Body of pancreas (tissue), 4 donors: ENCODE data around the gene CFAP61. TPM values are rescaled to one million over a fixed set of nuclear protein-coding genes. Genes with fewer than 3 reads are reported as not detected.
A peak's percentile ranks its signal among the peaks of the same experiment; 100 is the strongest.

Experiments
- ATAC-seq: fragments of 150-250 bp; one replicate; pipeline ENCODE4 v1.9.1; 2016
- DNase-seq, 4 donors: peaks; one replicate each; pipeline ENCODE4 v3.0.0-alpha.2; 2019
- H3K27ac ChIP-seq, 4 donors: fragments of 200-600 bp; sonication (generic); 1 replicate in 3 of 4; 2 replicates in 1 of 4; pipeline versions ENCODE4 v1.5.1 to v1.6.1; 2016 to 2019; ENCODE audit warnings: mild to moderate bottlenecking in 1 of 4, mixed read lengths in 1 of 4, moderate library complexity in 1 of 4
- H3K27me3 ChIP-seq, 2 donors: fragments of 200-600 bp; sonication (generic); one replicate each; pipeline ENCODE4 v1.6.0; 2016; ENCODE audit warnings: mild to moderate bottlenecking in 1 of 2
- H3K36me3 ChIP-seq, 2 donors: fragments of 200-600 bp; sonication (generic); replicated peaks in 1 of 2; 2 replicates each; pipeline ENCODE4 v1.5.1; 2016; ENCODE audit warnings: low read depth in 2 of 2; ENCODE audit not compliant: insufficient read depth in 1 of 2
- H3K4me1 ChIP-seq: fragments of 200-600 bp; sonication (generic); one replicate; pipeline ENCODE4 v1.6.0; 2016
- H3K4me3 ChIP-seq, 2 donors: fragments of 200-600 bp; sonication (generic); 1 replicate in 1 of 2; 2 replicates in 1 of 2; pipeline ENCODE4 v1.5.1; 2016 to 2019
- H3K9me3 ChIP-seq, 3 donors: fragments of 200-600 bp; sonication (generic); 1 replicate in 2 of 3; 2 replicates in 1 of 3; pipeline ENCODE4 v1.5.1; 2016
- CTCF ChIP-seq, 7 experiments: fragments of 450-650 bp in 4 of 7; fragments of 200-600 bp in 3 of 7; sonication (generic) in 3 of 7; IDR thresholded peaks; one replicate each; pipeline ENCODE4 v1.5.1; 2016 to 2019; ENCODE audit warnings: antibody characterized with exemption in 7 of 7
- POLR2A ChIP-seq, 3 donors: fragments of 450-650 bp; IDR thresholded peaks; one replicate each; pipeline ENCODE4 v1.6.1; 2016; ENCODE audit warnings: antibody characterized with exemption in 3 of 3, mild to moderate bottlenecking in 2 of 3
- WGBS, 2 donors: methylation state at CpG; one replicate each; pipeline ENCODE4 v1.1.5; 2017; 5-methylcytosine and 5-hydroxymethylcytosine counted together
- intact Hi-C: fragments of 100-400 bp; cut with DNase I; formaldehyde crosslinking; loops from one replicate; pipeline ENCODE4 v1.15.1; 2023
- total RNA-seq, 2 donors: library from RNA; depleted of rRNA; stranded (reverse); fragments of >200 nt; gene quantifications; one replicate each; pipeline ENCODE4 v1.1.0, GENCODE V29; 2016

The CFAP61 gene
- total RNA-seq, 2 donors from 2014 or later: 0.52 TPM; not detected in 1

GRCh38 chr20:20017001-20017843 lies 35.1 kb upstream of the CFAP61 start, which contains the start of gene NAA20:
Gene NAA20, plus strand, starts transcription at chr20:20017362. Its CDS starts 35 bp downstream, at chr20:20017397.
- Histone ChIP-seq H3K36me3 (no peaks in the 10 kb centered on the region), H3K27ac (peak within 1 kb of the TSS; percentile 14 to 79 (median 73)), H3K4me3 (peak within 1 kb of the TSS; percentile 90 to 99), H3K27me3 (no peaks in the 10 kb centered on the region), H3K4me1 (peaks cover 40% of the 10 kb centered on the region), H3K9me3 (no peaks in the 10 kb centered on the region)
- DNase-seq (peak; percentile 94 to 96 (median 94)), ATAC-seq (peak; percentile 99)
- 0% methylated on average over 33 to 80 of the region's 81 CpGs for WGBS, 2 donors
- peak; percentile 31 to 67 (median 61) for TF ChIP-seq POLR2A (IDR thresholded peaks at IDR 0.05)
- TF ChIP-seq CTCF (IDR thresholded peaks at IDR 0.05): peak; percentile 62 to 95 (median 88)
- intact Hi-C loops: no loop called here

GRCh38 chr20:20017844-20018185 lies 34.5 kb upstream of the CFAP61 start:
- Histone ChIP-seq H3K4me3 (peak overlapping the region; percentile 90 to 99), H3K4me1 (peaks cover 40% of the 10 kb centered on the region), H3K36me3 (no peaks in the 10 kb centered on the region), H3K27me3 (no peaks in the 10 kb centered on the region), H3K9me3 (no peaks in the 10 kb centered on the region), H3K27ac (peak overlapping the region in 3 of 4 donors; percentile 67 to 79 (median 79))
- 1 to 3% methylated on average over 10 to 17 of the region's 17 CpGs for WGBS, 2 donors
- TF ChIP-seq POLR2A (IDR thresholded peaks at IDR 0.05) (no peak), CTCF (IDR thresholded peaks at IDR 0.05) (no peak)
- intact Hi-C loops: no loop called here
- ATAC-seq: no peak
- DNase-seq: no peak

- H3K27ac ChIP-seq: peak overlapping the region in 1 of 4 donors; percentile 79
- DNase-seq: no peak
These were observed 34.0 kb upstream of the CFAP61 start for GRCh38 chr20:20018366-20018765.

GRCh38 chr20:20019123-20019522 lies 33.2 kb upstream of the CFAP61 start:
- peaks cover 40% of the 10 kb centered on the region for H3K4me1 ChIP-seq
- no peak for TF ChIP-seq CTCF (IDR thresholded peaks at IDR 0.05)
- TF ChIP-seq POLR2A (IDR thresholded peaks at IDR 0.05): no peak
- H3K4me3 ChIP-seq: no peak overlapping the region

More at GRCh38 chr20:20018366-20018765, 34.0 kb upstream of the CFAP61 start:
- WGBS, 2 donors: 61 to 70% methylated on average over 8 of the region's 8 CpGs
- Histone ChIP-seq H3K9me3 (no peaks in the 10 kb centered on the region), H3K27me3 (no peaks in the 10 kb centered on the region), H3K36me3 (no peaks in the 10 kb centered on the region), H3K4me3 (peak overlapping the region in 1 of 2 donors; percentile 99), H3K4me1 (peaks cover 40% of the 10 kb centered on the region)
- intact Hi-C loops: no loop called here
- no peak for ATAC-seq
- no peak for TF ChIP-seq POLR2A (IDR thresholded peaks at IDR 0.05)
- TF ChIP-seq CTCF (IDR thresholded peaks at IDR 0.05): no peak

More at GRCh38 chr20:20019123-20019522, 33.2 kb upstream of the CFAP61 start:
- intact Hi-C loops: no loop called here
- no peaks in the 10 kb centered on the region for H3K9me3 ChIP-seq
- peak in 3 of 4 donors; percentile 65 to 75 (median 66) for DNase-seq
- WGBS, 2 donors: 28 to 41% methylated on average over 2 of the region's 2 CpGs
- ATAC-seq: no peak
- H3K27ac ChIP-seq: peak overlapping the region in 1 of 4 donors; percentile 79
- H3K27me3 ChIP-seq: no peaks in the 10 kb centered on the region
- H3K36me3 ChIP-seq: no peaks in the 10 kb centered on the region
